IPS-18c (cell line): ENCODE data around the gene SLC47A1.
"Not testable (repeated sequence)": the region's sequence is repeated elsewhere in the genome, so short reads cannot be mapped to it uniquely, and the experiment has no call there.

ENCODE experiments used
- H3K4me3 ChIP-seq: 2 replicates; pipeline ENCODE4 v1.7.0; 2013; ENCODE audit warnings: low read depth, mild to moderate bottlenecking, low read length, moderate library complexity; ENCODE audit not compliant: insufficient read depth
- H3K9me3 ChIP-seq: one replicate; pipeline ENCODE4 v1.6.1; 2013; ENCODE audit warnings: mild to moderate bottlenecking, low read length, moderate library complexity; ENCODE audit not compliant: control insufficient read depth, insufficient read depth

SLC47A1 gene

GRCh38 chr17:19533718-19534561, at the start of gene SLC47A1:
Gene SLC47A1, plus strand, starts transcription at chr17:19533854. Its CDS starts 86 bp downstream, at chr17:19533940.
- Histone ChIP-seq H3K4me3 (peak within 1 kb of the TSS; percentile 71), H3K9me3 (no peaks in the 10 kb centered on the region)

GRCh38 chr17:19485800-19486340, 47.8 kb upstream of the SLC47A1 start:
- Histone ChIP-seq H3K9me3 (no peaks in the 10 kb centered on the region), H3K4me3 (no peak overlapping the region)

GRCh38 chr17:19486351-19487023, 47.2 kb upstream of the SLC47A1 start:
- H3K4me3 ChIP-seq, result no peak overlapping the region
- H3K9me3 ChIP-seq, result no peaks in the 10 kb centered on the region

GRCh38 chr17:19487024-19487600, 46.5 kb upstream of the SLC47A1 start:
- Histone ChIP-seq H3K9me3 (no peaks in the 10 kb centered on the region), H3K4me3 (no peak overlapping the region)

- H3K9me3 ChIP-seq, result no peaks in the 10 kb centered on the region
- no peak overlapping the region for H3K4me3 ChIP-seq
These were observed 41.5 kb upstream of the SLC47A1 start for GRCh38 chr17:19492141-19492540.

GRCh38 chr17:19494961-19495806, 38.5 kb upstream of the SLC47A1 start:
- H3K9me3 ChIP-seq, result no peaks in the 10 kb centered on the region
- no peak overlapping the region for H3K4me3 ChIP-seq

- no peak overlapping the region for H3K4me3 ChIP-seq
- H3K9me3 ChIP-seq, result no peaks in the 10 kb centered on the region
These were observed 37.7 kb upstream of the SLC47A1 start for GRCh38 chr17:19495828-19496528.

GRCh38 chr17:19497624-19498023, 36.0 kb upstream of the SLC47A1 start:
- Histone ChIP-seq H3K4me3 (no peak overlapping the region), H3K9me3 (no peaks in the 10 kb centered on the region)

GRCh38 chr17:19501219-19501618, 32.4 kb upstream of the SLC47A1 start:
- H3K4me3 ChIP-seq, result no peak overlapping the region
- peaks cover 2% of the 10 kb centered on the region for H3K9me3 ChIP-seq

GRCh38 chr17:19502517-19502916, 31.1 kb upstream of the SLC47A1 start:
- no peak overlapping the region for H3K4me3 ChIP-seq
- peaks cover 2% of the 10 kb centered on the region for H3K9me3 ChIP-seq

GRCh38 chr17:19505561-19505960, 28.1 kb upstream of the SLC47A1 start:
- H3K4me3 ChIP-seq, H3K9me3 ChIP-seq: not testable (repeated sequence)

- peaks cover 2% of the 10 kb centered on the region for H3K9me3 ChIP-seq
- peak overlapping the region; percentile 74 for H3K4me3 ChIP-seq
These were observed 25.7 kb upstream of the SLC47A1 start for GRCh38 chr17:19507775-19508576.

GRCh38 chr17:19508577-19508867, 25.1 kb upstream of the SLC47A1 start:
- Histone ChIP-seq H3K9me3 (peaks cover 2% of the 10 kb centered on the region), H3K4me3 (peak overlapping the region; percentile 74)

- H3K9me3 ChIP-seq, H3K4me3 ChIP-seq: not testable (repeated sequence)
These were observed 24.3 kb upstream of the SLC47A1 start for GRCh38 chr17:19509281-19509852.

GRCh38 chr17:19510903-19511302, 22.8 kb upstream of the SLC47A1 start:
- Histone ChIP-seq H3K4me3 (no peak overlapping the region), H3K9me3 (no peaks in the 10 kb centered on the region)
